ENCODE measurements around the gene TP53AIP1.
"Not testable (repeated sequence)": the region's sequence is repeated elsewhere in the genome, so short reads cannot be mapped to it uniquely, and the experiment has no call there.

- not testable (repeated sequence) for TF ChIP-seq CTCF (conservative IDR thresholded peaks at IDR 0.05; ENCODE audit: low read depth in 2 of 2); EZH2 (IDR thresholded peaks at IDR 0.05; ENCODE audit: low read depth, unreplicated experiment); POLR2AphosphoS5 (IDR thresholded peaks at IDR 0.05; ENCODE audit: low read depth); EZH2phosphoT487 (IDR thresholded peaks at IDR 0.05; ENCODE audit: unreplicated experiment); REST (IDR thresholded peaks at IDR 0.05; ENCODE audit: unreplicated experiment); STAT1 (IDR thresholded peaks at IDR 0.05; ENCODE audit: unreplicated experiment); CREB1 (CRISPR knock-in tag; IDR thresholded peaks at IDR 0.05; ENCODE audit: low read depth); JUNB (IDR thresholded peaks at IDR 0.05; ENCODE audit: unreplicated experiment); ZNF462 (CRISPR knock-in tag; IDR thresholded peaks at IDR 0.05); ETS1 (IDR thresholded peaks at IDR 0.05)
Measured at GRCh38 chr11:128919635-128920034, 23.0 kb downstream of the TP53AIP1 start.

Data from GM23338 (cell line).